ENCODE results near the gene PLS3. TPM values are rescaled to one million over a fixed set of nuclear protein-coding genes. Genes with fewer than 3 reads are reported as not detected.
"Not testable (repeated sequence)": the region's sequence is repeated elsewhere in the genome, so short reads cannot be mapped to it uniquely, and the experiment has no call there.

PLS3 gene
- total RNA-seq, 2 donors from 2014 or later = 34.8 to 47.5 TPM

- Histone ChIP-seq H3K27me3 (no peaks in the 10 kb centered on the region), H3K36me3 (replicated peaks in 1 of 2; ENCODE audit: insufficient read depth in 1 of 2, low read depth in 2 of 2) (no peaks in the 10 kb centered on the region), H3K4me1 (no peaks in the 10 kb centered on the region), H3K4me3 (no peak overlapping the region), H3K9me3 (no peaks in the 10 kb centered on the region), H3K27ac (no peak overlapping the region)
- 58 to 64% methylated on average over 6 of the region's 6 CpGs for WGBS, 2 donors
- ATAC-seq (no peak), DNase-seq (no peak)
- intact Hi-C loops (cut with DNase I) = no loop called here
- TF ChIP-seq CTCF (IDR thresholded peaks at IDR 0.05) (no peak), POLR2A (IDR thresholded peaks at IDR 0.05) (no peak)
Observed at GRCh38 chrX:115625572-115626301, 64.8 kb downstream of the PLS3 start.

GRCh38 chrX:115630204-115630603 is 69.2 kb downstream of the PLS3 start:
- ATAC-seq (no peak), DNase-seq (no peak)
- Histone ChIP-seq H3K4me1 (no peaks in the 10 kb centered on the region), H3K27ac (no peak overlapping the region), H3K4me3 (no peak overlapping the region), H3K36me3 (replicated peaks in 1 of 2; ENCODE audit: insufficient read depth in 1 of 2, low read depth in 2 of 2) (no peaks in the 10 kb centered on the region), H3K9me3 (no peaks in the 10 kb centered on the region), H3K27me3 (no peaks in the 10 kb centered on the region)
- intact Hi-C loops (cut with DNase I) = no loop called here
- WGBS, 2 donors = 62 to 74% methylated on average over 2 of the region's 2 CpGs
- TF ChIP-seq CTCF (IDR thresholded peaks at IDR 0.05) (no peak), POLR2A (IDR thresholded peaks at IDR 0.05) (no peak)

- WGBS, 2 donors = 94 to 100% methylated on average over 3 of the region's 3 CpGs
- no peaks in the 10 kb centered on the region for H3K36me3 ChIP-seq (replicated peaks in 1 of 2; ENCODE audit: insufficient read depth in 1 of 2, low read depth in 2 of 2)
- TF ChIP-seq POLR2A (IDR thresholded peaks at IDR 0.05) (no peak), CTCF (IDR thresholded peaks at IDR 0.05) (no peak)
- DNase-seq (no peak), ATAC-seq (no peak)
- no peaks in the 10 kb centered on the region for H3K27me3 ChIP-seq
- no peaks in the 10 kb centered on the region for H3K9me3 ChIP-seq
- no peak overlapping the region for H3K4me3 ChIP-seq
- no peaks in the 10 kb centered on the region for H3K4me1 ChIP-seq
- no peak overlapping the region for H3K27ac ChIP-seq
- intact Hi-C loops (cut with DNase I) = no loop called here
Observed at GRCh38 chrX:115632455-115632854, 71.5 kb downstream of the PLS3 start.

GRCh38 chrX:115633397-115633796 is 72.4 kb downstream of the PLS3 start:
- DNase-seq; H3K4me1 ChIP-seq; H3K27me3 ChIP-seq; H3K4me3 ChIP-seq; H3K27ac ChIP-seq; H3K36me3 ChIP-seq (replicated peaks in 1 of 2; ENCODE audit: insufficient read depth in 1 of 2, low read depth in 2 of 2); ATAC-seq; intact Hi-C loops (cut with DNase I); H3K9me3 ChIP-seq: not testable (repeated sequence)
- 96 to 97% methylated on average over 5 of the region's 5 CpGs for WGBS, 2 donors

GRCh38 chrX:115639334-115639880 is 78.4 kb downstream of the PLS3 start:
- Histone ChIP-seq H3K27me3 (no peaks in the 10 kb centered on the region), H3K36me3 (replicated peaks in 1 of 2; ENCODE audit: insufficient read depth in 1 of 2, low read depth in 2 of 2) (no peaks in the 10 kb centered on the region), H3K4me3 (no peak overlapping the region), H3K27ac (no peak overlapping the region), H3K9me3 (no peaks in the 10 kb centered on the region), H3K4me1 (no peaks in the 10 kb centered on the region)
- ATAC-seq = no peak
- 74 to 75% methylated on average over 3 to 5 of the region's 5 CpGs for WGBS, 2 donors
- intact Hi-C loops (cut with DNase I) = no loop called here
- TF ChIP-seq POLR2A (IDR thresholded peaks at IDR 0.05) = no peak
- DNase-seq = no peak

GRCh38 chrX:115642311-115642710 is 81.3 kb downstream of the PLS3 start:
- no peak overlapping the region for H3K4me3 ChIP-seq
- no peaks in the 10 kb centered on the region for H3K36me3 ChIP-seq (replicated peaks in 1 of 2; ENCODE audit: insufficient read depth in 1 of 2, low read depth in 2 of 2)
- TF ChIP-seq CTCF (IDR thresholded peaks at IDR 0.05) = no peak
- no peak for TF ChIP-seq POLR2A (IDR thresholded peaks at IDR 0.05)
- no peaks in the 10 kb centered on the region for H3K9me3 ChIP-seq
- 58 to 79% methylated on average over 2 of the region's 2 CpGs for WGBS, 2 donors
- intact Hi-C loops (cut with DNase I) = no loop called here
- H3K4me1 ChIP-seq = no peaks in the 10 kb centered on the region
- H3K27me3 ChIP-seq = no peaks in the 10 kb centered on the region
- no peak for ATAC-seq
- no peak for DNase-seq
- H3K27ac ChIP-seq = no peak overlapping the region
